ENCODE results near the gene PILRB.
"Not testable (repeated sequence)": the region's sequence is repeated elsewhere in the genome, so short reads cannot be mapped to it uniquely, and the experiment has no call there.

The PILRB gene

GRCh38 chr7:100358027-100358856 is at the start of gene PILRB:
Gene PILRB (plus strand): TSS chr7:100358117. CDS start chr7:100358303, 186 bp downstream.
- DNase-seq (ENCODE audit: low read depth in 2 of 2): no peak

- DNase-seq (ENCODE audit: low read depth in 2 of 2): not testable (repeated sequence)
These were observed 39.6 kb upstream of the PILRB start for GRCh38 chr7:100318329-100318728.

GRCh38 chr7:100321648-100322047 is 36.3 kb upstream of the PILRB start:
- DNase-seq (ENCODE audit: low read depth in 2 of 2): not testable (repeated sequence)

DNA sequence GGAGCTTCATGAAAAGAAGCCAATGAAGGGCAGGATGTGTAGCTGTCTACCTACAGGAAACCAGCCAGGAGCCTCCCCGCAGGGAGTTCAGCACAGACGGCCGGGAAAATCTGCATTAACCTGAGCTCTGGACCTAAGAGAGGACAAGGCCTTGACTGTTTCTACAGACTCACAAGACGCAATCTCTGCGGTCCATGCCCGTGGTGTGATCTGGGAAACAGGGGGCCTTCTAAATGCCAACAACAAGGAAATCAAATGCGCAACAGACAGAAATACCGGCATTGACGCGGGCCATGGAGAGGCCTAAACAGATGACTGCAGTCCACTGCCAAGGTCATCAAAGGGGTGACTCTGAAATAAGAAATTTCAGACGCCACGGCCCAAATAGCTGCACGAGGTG is 33.7 kb upstream of the PILRB start:
- DNase-seq (ENCODE audit: low read depth in 2 of 2): not testable (repeated sequence)

DNA sequence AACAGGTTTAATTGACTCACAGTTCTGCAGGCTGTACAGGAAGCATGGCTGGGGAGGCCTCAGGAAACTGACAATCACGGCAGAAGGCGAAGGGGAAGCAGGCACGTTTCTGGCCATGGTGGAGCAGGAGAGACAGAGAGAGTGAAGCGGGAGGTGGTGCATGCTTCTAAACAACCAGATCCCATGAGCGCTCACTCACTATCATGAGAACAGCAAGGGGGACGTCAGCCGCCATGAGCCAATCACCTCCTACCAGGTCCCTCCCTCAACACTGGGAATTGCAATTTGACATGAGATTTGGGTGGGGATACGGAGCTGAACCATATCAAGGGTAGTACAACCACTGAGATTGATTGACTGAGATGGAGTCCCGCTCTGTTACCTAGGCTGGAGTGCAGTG is 32.2 kb upstream of the PILRB start:
- not testable (repeated sequence) for DNase-seq (ENCODE audit: low read depth in 2 of 2)

- not testable (repeated sequence) for DNase-seq (ENCODE audit: low read depth in 2 of 2)
These were observed 31.0 kb upstream of the PILRB start for GRCh38 chr7:100326914-100327313.

- DNase-seq (ENCODE audit: low read depth in 2 of 2): peak; percentile 77 to 78
These were observed 22.1 kb upstream of the PILRB start for GRCh38 chr7:100335566-100336466.

DNA sequence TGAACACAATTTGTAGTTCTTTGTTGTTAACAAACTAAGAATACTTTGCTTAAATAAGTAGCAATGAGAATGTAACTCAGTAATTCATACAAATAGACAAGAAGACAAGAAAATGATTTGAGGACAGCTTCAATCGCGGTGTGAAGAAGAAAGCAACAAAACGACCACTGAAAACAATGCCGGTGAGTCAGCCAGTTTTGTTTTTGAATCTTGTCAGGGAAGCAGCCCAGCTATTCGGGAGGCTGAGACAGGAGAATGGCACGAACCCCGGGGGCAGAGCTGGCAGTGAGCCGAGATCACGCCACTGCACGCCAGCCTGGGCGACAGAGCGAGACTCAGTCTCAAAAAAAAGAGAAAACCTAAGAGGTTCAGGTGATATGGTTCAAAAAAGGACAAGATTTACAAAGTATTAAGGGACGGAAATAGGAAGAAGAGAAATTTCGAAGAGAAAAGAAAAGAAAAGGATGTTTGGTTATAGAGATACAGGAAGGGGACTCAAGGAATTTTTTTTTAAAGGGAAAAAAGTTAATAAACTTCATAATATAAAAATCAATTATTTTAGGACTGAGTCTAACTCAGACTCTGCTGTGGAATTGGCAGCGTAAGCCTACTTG is 19.7 kb upstream of the PILRB start:
- not testable (repeated sequence) for DNase-seq (ENCODE audit: low read depth in 2 of 2)

DNA sequence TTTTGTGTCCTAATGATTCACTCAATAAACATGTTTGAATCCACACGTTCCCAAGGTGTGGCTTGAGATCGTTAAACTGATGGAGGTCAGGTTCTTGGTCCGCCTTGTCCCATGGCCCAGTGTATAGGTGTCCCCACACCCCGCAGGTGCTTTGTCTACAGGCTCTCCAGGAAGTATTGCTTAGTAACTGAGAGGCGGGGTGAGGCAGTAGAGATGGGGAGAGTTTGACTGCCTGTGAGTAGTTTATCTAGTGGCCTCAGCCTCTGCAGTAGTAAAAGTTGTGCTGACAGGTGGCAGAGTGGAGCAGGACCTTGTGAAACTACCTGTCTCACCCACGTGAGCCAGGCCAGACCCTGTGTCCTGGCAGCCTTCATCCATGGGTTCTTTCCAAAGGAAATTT is 16.6 kb upstream of the PILRB start:
- not testable (repeated sequence) for DNase-seq (ENCODE audit: low read depth in 2 of 2)

DNA sequence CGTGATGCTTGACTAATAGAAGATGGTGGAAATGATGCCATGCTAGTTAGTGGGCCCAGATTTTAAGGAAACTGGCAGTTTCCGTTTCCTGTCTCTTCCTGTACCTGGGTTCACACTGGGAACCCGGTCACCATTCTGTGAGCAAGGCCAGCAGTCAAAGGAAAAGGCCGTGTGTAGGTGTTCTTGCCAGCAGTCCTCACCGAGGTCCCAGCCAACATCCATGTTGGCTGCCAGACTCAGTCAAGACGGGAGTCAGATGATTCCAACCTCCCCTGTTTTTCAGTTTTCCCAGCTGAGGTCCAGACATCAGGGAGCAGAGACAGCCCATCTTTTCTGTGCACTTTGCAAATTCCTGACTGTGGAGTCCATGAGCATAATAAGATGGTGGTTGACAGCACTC is 15.2 kb upstream of the PILRB start:
- DNase-seq (ENCODE audit: low read depth in 2 of 2): no peak

DNA sequence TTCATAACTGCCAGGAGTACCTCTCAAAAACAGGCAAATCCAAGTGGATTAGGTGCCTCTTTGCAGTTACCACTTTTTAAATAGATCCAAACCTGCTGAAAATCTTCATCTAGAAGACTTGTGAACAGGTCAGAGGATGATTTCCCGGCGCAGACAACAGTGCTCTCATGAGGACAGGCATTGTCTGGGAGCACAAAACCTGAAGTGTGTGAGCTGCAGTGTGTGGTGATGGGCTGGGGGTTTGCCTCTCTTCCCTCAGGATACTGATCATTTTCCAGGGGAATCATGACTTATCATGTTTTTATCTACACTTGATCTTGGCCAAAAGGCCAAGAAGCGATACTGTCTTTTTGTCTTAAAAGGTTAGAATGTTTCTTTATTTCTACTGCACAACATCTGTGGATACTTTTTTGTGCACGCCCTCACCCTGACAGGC is 13.8 kb upstream of the PILRB start:
- not testable (repeated sequence) for DNase-seq (ENCODE audit: low read depth in 2 of 2)

GRCh38 chr7:100344560-100345287 is 13.2 kb upstream of the PILRB start:
- peak; percentile 50 to 59 for DNase-seq (ENCODE audit: low read depth in 2 of 2)

- peak in 1 of 2 experiments; percentile 57 for DNase-seq (ENCODE audit: low read depth in 2 of 2)
These were observed 12.6 kb upstream of the PILRB start for GRCh38 chr7:100345288-100345672.

GRCh38 chr7:100346921-100347320 is 11.0 kb upstream of the PILRB start:
- no peak for DNase-seq (ENCODE audit: low read depth in 2 of 2)

GRCh38 chr7:100348805-100349204 is 9.1 kb upstream of the PILRB start:
- DNase-seq (ENCODE audit: low read depth in 2 of 2): no peak

- no peak for DNase-seq (ENCODE audit: low read depth in 2 of 2)
These were observed 8.2 kb upstream of the PILRB start for GRCh38 chr7:100349757-100350156.

- DNase-seq (ENCODE audit: low read depth in 2 of 2): no peak
These were observed 6.3 kb upstream of the PILRB start for GRCh38 chr7:100351657-100352058.

DNA sequence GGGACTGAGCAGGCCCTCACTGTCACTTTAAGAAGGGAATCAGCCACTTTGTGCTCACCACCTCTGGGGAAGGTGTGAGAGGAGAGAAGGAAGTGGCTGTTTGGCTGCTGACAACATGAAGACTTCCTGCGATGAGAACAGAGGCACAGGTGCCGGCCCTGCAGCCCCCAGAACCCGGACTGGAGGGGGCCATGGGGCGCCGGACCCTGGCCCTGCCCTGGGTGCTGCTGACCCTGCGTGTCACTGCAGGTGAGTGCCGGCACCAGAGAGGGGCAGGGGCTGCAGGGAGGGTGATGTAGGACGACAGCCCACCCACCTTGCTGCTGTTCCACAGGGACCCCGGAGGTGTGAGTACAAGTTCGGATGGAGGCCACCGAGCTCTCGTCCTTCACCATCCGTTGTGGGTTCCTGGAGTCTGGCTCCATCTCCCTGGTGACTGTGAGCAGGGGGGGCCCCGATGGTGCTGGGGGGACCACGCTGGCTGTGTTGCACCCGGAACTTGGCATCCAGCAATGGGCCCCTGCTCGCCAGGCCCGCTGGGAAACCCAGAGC is 5.6 kb upstream of the PILRB start:
- DNase-seq (ENCODE audit: low read depth in 2 of 2): not testable (repeated sequence)

DNA sequence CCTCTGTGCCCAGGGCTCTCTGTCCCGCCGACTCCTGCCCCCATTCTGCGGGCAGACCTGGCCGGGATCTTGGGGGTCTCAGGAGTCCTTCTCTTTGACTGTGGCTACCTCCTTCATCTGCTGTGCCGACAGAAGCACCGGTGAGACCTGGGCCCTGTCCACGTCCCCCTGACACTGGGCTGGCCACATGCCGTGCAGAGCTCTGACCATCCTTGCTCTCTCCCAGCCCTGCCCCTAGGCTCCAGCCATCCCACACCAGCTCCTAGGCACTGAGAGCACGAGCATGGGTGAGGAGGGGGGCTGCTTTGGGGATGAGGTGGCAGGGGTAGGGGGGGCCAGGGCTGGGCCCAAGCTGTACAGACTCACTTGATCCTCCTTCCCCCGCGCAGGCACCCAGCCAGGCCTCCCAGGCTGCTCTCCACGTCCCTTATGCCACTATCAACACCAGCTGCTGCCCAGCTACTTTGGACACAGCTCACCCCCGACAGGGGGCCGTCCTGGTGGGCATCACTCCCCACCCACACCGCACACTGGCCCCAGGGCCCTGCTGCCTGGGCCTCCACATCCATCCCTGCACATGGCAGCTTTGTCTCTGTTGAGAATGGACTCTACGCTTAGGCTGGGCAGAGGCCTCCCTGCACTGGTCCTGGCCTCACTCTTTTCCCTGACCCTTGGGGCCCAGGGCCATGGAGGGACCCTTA is 4.8 kb upstream of the PILRB start:
- DNase-seq (ENCODE audit: low read depth in 2 of 2): no peak

DNA sequence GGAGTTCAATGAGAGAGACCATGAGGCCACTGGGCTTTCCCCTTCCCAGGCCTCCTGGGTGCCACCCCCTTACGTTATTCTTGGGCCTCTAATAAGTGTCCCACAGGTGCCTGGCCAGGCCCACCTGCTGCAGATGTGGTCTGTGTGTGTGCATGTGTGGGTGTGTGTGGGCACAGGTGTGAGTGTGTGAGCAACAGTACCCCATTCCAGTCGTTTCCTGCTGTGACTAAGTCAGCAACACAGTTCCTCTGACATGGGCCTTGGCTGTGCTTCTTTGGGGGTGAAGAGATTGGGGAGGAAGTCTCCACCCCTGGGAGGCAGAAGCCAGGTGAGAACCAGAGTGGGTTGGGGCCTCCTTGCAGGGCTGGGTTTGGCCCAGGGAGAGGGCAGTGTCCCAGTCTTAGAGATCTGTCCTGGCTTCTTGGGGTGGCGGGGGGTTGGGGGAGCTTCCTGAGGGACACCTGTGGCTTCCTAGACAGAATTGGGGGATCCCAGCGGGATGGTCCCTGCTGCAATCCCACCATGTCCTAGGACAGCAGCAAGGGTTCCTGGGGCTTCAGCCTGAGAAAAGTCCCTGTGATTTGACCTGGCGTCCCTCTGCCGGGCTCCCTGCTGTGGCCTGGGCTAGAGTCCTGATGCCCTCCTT is 4.1 kb upstream of the PILRB start:
- DNase-seq (ENCODE audit: low read depth in 2 of 2): no peak

All from stimulated activated CD4-positive, alpha-beta T cell treated with anti-CD3 and anti-CD28 coated beads, Interleukin-12 subunit alpha, Interleukin-12 subunit beta, amount 100 ng/mL, for 24 hours (primary cell).